Raji (cell line): ENCODE measurements around the gene DNAJC5G.

Source experiments
- POLR2A ChIP-seq: IDR thresholded peaks from 2 replicates; pipeline ENCODE4 v1.6.1; 2011; ENCODE audit warnings: low read depth, low read length, control low read depth; ENCODE audit not compliant: insufficient read depth

DNAJC5G gene

GRCh38 chr2:27296481-27296880, 21.2 kb downstream of the DNAJC5G start:
- TF ChIP-seq POLR2A = no peak

GRCh38 chr2:27297195-27297594, 22.0 kb downstream of the DNAJC5G start:
- no peak for TF ChIP-seq POLR2A

- no peak for TF ChIP-seq POLR2A
Observed at GRCh38 chr2:27298391-27299080, 23.3 kb downstream of the DNAJC5G start.

- no peak for TF ChIP-seq POLR2A
Observed at GRCh38 chr2:27303093-27304025, 28.1 kb downstream of the DNAJC5G start.

GRCh38 chr2:27304488-27305240, 29.4 kb downstream of the DNAJC5G start:
- no peak for TF ChIP-seq POLR2A

- no peak for TF ChIP-seq POLR2A
Observed at GRCh38 chr2:27305516-27305915, 30.3 kb downstream of the DNAJC5G start.

- no peak for TF ChIP-seq POLR2A
Observed at GRCh38 chr2:27306136-27306535, 30.9 kb downstream of the DNAJC5G start.

- TF ChIP-seq POLR2A = no peak
Observed at GRCh38 chr2:27306573-27307286, 31.5 kb downstream of the DNAJC5G start.

GRCh38 chr2:27307287-27307544, 32.0 kb downstream of the DNAJC5G start:
- TF ChIP-seq POLR2A = no peak

GRCh38 chr2:27307545-27308358, 32.5 kb downstream of the DNAJC5G start:
- no peak for TF ChIP-seq POLR2A

- no peak for TF ChIP-seq POLR2A
Observed at GRCh38 chr2:27308359-27308881, 33.2 kb downstream of the DNAJC5G start, which contains the start of gene UCN. UCN (minus strand) TSS chr2:27308445; CDS start chr2:27307895, 550 bp downstream.

GRCh38 chr2:27309651-27310050, 34.4 kb downstream of the DNAJC5G start:
- TF ChIP-seq POLR2A = no peak

GRCh38 chr2:27312152-27312551, 36.9 kb downstream of the DNAJC5G start:
- no peak for TF ChIP-seq POLR2A
